SK-N-SH (cell line): Measurements from ENCODE around the gene PROSER2. TPM values are rescaled to one million over a fixed set of nuclear protein-coding genes. Genes with fewer than 3 reads are reported as not detected.

Experiments used
- CTCF ChIA-PET: fragments of 300-600, 350-600 bp; formaldehyde crosslinking; extraction: SDS; loops from one replicate; lab custom pipeline; 2021; lab: Yijun Ruan, JAX
- POLR2A ChIA-PET: fragments of 350-600 bp; sonication (Branson Sonifier 250); formaldehyde crosslinking; extraction: SDS; loops from one replicate; lab custom pipeline; 2020; ENCODE audit warnings: antibody characterized with exemption, inconsistent platforms; lab: Yijun Ruan, JAX
- DNase-seq: peaks from one replicate; pipeline ENCODE4 v3.0.0; 2012
- H2AFZ ChIP-seq: fragments of 200-600 bp; sonication (generic); 2 replicates; pipeline ENCODE4 v1.8.1; 2016; ENCODE audit warnings: antibody characterized with exemption, mild to moderate bottlenecking, low read depth
- H3F3A ChIP-seq: fragments of 200-600 bp; sonication (generic); replicated peaks from 2 replicates; pipeline ENCODE3; 2016; ENCODE audit warnings: antibody characterized with exemption, mild to moderate bottlenecking; ENCODE audit not compliant: insufficient read depth
- H3K27ac ChIP-seq, 2 experiments: fragments of 200-500 bp in 1 of 2; fragments of 200-600 bp in 1 of 2; sonication (Bioruptor generic) in 1 of 2; sonication (generic), shearing (Covaris generic) in 1 of 2; 2 replicates each; pipeline versions ENCODE4 v1.5.1 to v1.6.1; 2014 to 2016; ENCODE audit warnings: low read depth in 2 of 2, inconsistent platforms in 1 of 2, low read length in 1 of 2, mild to moderate bottlenecking in 1 of 2, mixed read lengths in 1 of 2
- H3K27me3 ChIP-seq: fragments of 200-600 bp; sonication (generic), shearing (Covaris generic); 2 replicates; pipeline ENCODE4 v1.6.1; 2016; ENCODE audit warnings: mixed run types; ENCODE audit not compliant: insufficient read depth
- H3K36me3 ChIP-seq, 2 experiments: fragments of 200-500 bp in 1 of 2; fragments of 200-600 bp in 1 of 2; sonication (Bioruptor generic) in 1 of 2; sonication (generic) in 1 of 2; replicated peaks in 1 of 2; 2 replicates each; pipeline versions ENCODE3 to v1.5.1; 2014 to 2016; ENCODE audit warnings: low read length in 1 of 2, mild to moderate bottlenecking in 1 of 2; ENCODE audit not compliant: insufficient read depth in 2 of 2, control insufficient read depth in 1 of 2
- H3K4me1 ChIP-seq, 2 experiments: fragments of 200-500 bp in 1 of 2; fragments of 200-600 bp in 1 of 2; sonication (Bioruptor generic) in 1 of 2; sonication (generic), shearing (Covaris generic) in 1 of 2; 2 replicates each; pipeline versions ENCODE4 v1.5.1 to v1.6.1; 2014 to 2016; ENCODE audit warnings: low read depth in 1 of 2, low read length in 1 of 2, mixed run types in 1 of 2; ENCODE audit not compliant: insufficient read depth in 2 of 2, control insufficient read depth in 1 of 2
- H3K4me2 ChIP-seq: fragments of 200-600 bp; sonication (generic), shearing (Covaris generic); 2 replicates; pipeline ENCODE4 v1.6.1; 2017; ENCODE audit warnings: mixed run types
- H3K4me3 ChIP-seq, 2 experiments: fragments of 200-500 bp in 1 of 2; fragments of 200-600 bp in 1 of 2; sonication (Bioruptor generic) in 1 of 2; sonication (generic), shearing (Covaris generic) in 1 of 2; 2 replicates each; pipeline versions ENCODE4 v1.5.1 to v1.8.1; 2014 to 2016; ENCODE audit warnings: low read depth in 2 of 2, inconsistent platforms in 1 of 2, low read length in 1 of 2, mild to moderate bottlenecking in 1 of 2, mixed read lengths in 1 of 2, moderate library complexity in 1 of 2
- H3K79me2 ChIP-seq: fragments of 200-600 bp; sonication (generic); 2 replicates; pipeline ENCODE4 v1.8.1; 2017; ENCODE audit warnings: mild to moderate bottlenecking; ENCODE audit not compliant: insufficient read depth
- H3K9ac ChIP-seq: fragments of 200-600 bp; sonication (generic); 2 replicates; pipeline ENCODE4 v1.6.1; 2017; ENCODE audit warnings: mixed run types
- H3K9me2 ChIP-seq: fragments of 200-600 bp; sonication (generic); 2 replicates; pipeline ENCODE4 v1.6.1; 2017; ENCODE audit warnings: mixed run types
- H3K9me3 ChIP-seq: fragments of 200-600 bp; sonication (generic); 2 replicates; pipeline ENCODE4 v1.6.1; 2017; ENCODE audit warnings: mixed run types, mild to moderate bottlenecking, moderate library complexity
- H4K20me1 ChIP-seq: fragments of 200-600 bp; sonication (generic); 2 replicates; pipeline ENCODE4 v1.6.1; 2017; ENCODE audit warnings: mild to moderate bottlenecking, mixed run types; ENCODE audit not compliant: insufficient read depth
- CHD2 ChIP-seq: fragments of 150-350 bp; IDR thresholded peaks from 2 replicates; pipeline ENCODE4 v1.6.1; 2018; ENCODE audit warnings: low read length; ENCODE audit not compliant: partially characterized antibody
- CTCF ChIP-seq: fragments of 200-600 bp; sonication (generic); IDR thresholded peaks from 2 replicates; pipeline ENCODE4 v1.6.1; 2017; ENCODE audit warnings: antibody characterized with exemption, mild to moderate bottlenecking, moderate library complexity
- FOSL2 ChIP-seq: IDR thresholded peaks from 2 replicates; pipeline ENCODE4 v1.4.0; 2012; ENCODE audit warnings: low read depth, mild to moderate bottlenecking, moderate library complexity, borderline replicate concordance
- FOXM1 ChIP-seq: IDR thresholded peaks from 2 replicates; pipeline ENCODE4 v1.4.0; 2012; ENCODE audit warnings: low read depth, mild to moderate bottlenecking
- GABPA ChIP-seq: IDR thresholded peaks from 2 replicates; pipeline ENCODE4 v1.4.0; 2012; ENCODE audit warnings: low read depth, mild to moderate bottlenecking
- MAX ChIP-seq: IDR thresholded peaks from 2 replicates; pipeline ENCODE4 v1.4.0; 2012; ENCODE audit warnings: low read depth
- MXI1 ChIP-seq: IDR thresholded peaks from 2 replicates; pipeline ENCODE4 v1.6.1; 2012; ENCODE audit warnings: mild to moderate bottlenecking, low read depth, low read length, improper control_type of control experiment
- NFIC ChIP-seq: IDR thresholded peaks from 2 replicates; pipeline ENCODE4 v1.4.0; 2012; ENCODE audit warnings: borderline replicate concordance
- NRF1 ChIP-seq: IDR thresholded peaks from 2 replicates; pipeline ENCODE4 v1.6.1; 2012; ENCODE audit warnings: low read depth, mild to moderate bottlenecking, low read length
- POLR2AphosphoS5 ChIP-seq: IDR thresholded peaks from 2 replicates; pipeline ENCODE4 v1.6.1; 2012; ENCODE audit warnings: low read depth, low read length
- RCOR1 ChIP-seq: fragments of 150-350 bp; IDR thresholded peaks from 2 replicates; pipeline ENCODE4 v1.6.1; 2017; ENCODE audit warnings: antibody characterized with exemption, low read length
- RXRA ChIP-seq: IDR thresholded peaks from 2 replicates; pipeline ENCODE4 v1.4.0; 2012; ENCODE audit warnings: low read depth, mild to moderate bottlenecking, borderline replicate concordance
- SIN3A ChIP-seq: IDR thresholded peaks from 2 replicates; pipeline ENCODE4 v1.6.1; 2012; ENCODE audit warnings: low read depth, mild to moderate bottlenecking, low read length, moderate library complexity, borderline replicate concordance
- SMC3 ChIP-seq: IDR thresholded peaks from 2 replicates; pipeline ENCODE4 v1.6.1; 2012; ENCODE audit warnings: low read depth, low read length, improper control_type of control experiment
- TAF1 ChIP-seq: IDR thresholded peaks from 2 replicates; pipeline ENCODE4 v1.6.1; 2012; ENCODE audit warnings: low read depth, mild to moderate bottlenecking, low read length, moderate library complexity, borderline replicate concordance
- TCF12 ChIP-seq: IDR thresholded peaks from 2 replicates; pipeline ENCODE4 v1.4.0; 2012
- TEAD4 ChIP-seq: IDR thresholded peaks from 2 replicates; pipeline ENCODE4 v1.4.0; 2012; ENCODE audit warnings: mild to moderate bottlenecking, borderline replicate concordance; ENCODE audit not compliant: insufficient read depth
- USF1 ChIP-seq: IDR thresholded peaks from 2 replicates; pipeline ENCODE4 v1.4.0; 2012; ENCODE audit warnings: low read depth, borderline replicate concordance
- YY1 ChIP-seq: IDR thresholded peaks from 2 replicates; pipeline ENCODE4 v1.4.0; 2012; ENCODE audit warnings: low read depth, mild to moderate bottlenecking
- WGBS: methylation state at CpG from one replicate; pipeline ENCODE4 v1.1.6; 2017; ENCODE audit warnings: low lambda C conversion rate; 5-methylcytosine and 5-hydroxymethylcytosine counted together
- polyA plus RNA-seq, 3 experiments: library from polyadenylated mRNA; depleted of rRNA; stranded (reverse); fragments of >200 nt; gene quantifications; 2 replicates each; pipeline ENCODE4 v1.2.3, GENCODE V29; 2012

Gene PROSER2
- polyA plus RNA-seq, 1 of the 3 experiments (the other 2 are of a cell fraction) = 0.95 TPM

GRCh38 chr10:11822026-11822756 is 965 bp upstream of the PROSER2 start:
- whole genome bisulfite sequencing = 63% methylated on average over 5 of the region's 5 CpGs
- no peak for DNase-seq
- H3K27me3 ChIP-seq = peaks cover 20% of the 10 kb centered on the region; the same call in 1 of the 2 replicates
- H3F3A ChIP-seq = peaks cover 10% of the 10 kb centered on the region
- no peak overlapping the region for H3K9ac ChIP-seq
- no peaks in the 10 kb centered on the region for H3K36me3 ChIP-seq
- H3K4me3 ChIP-seq = no peak overlapping the region
- no peaks in the 10 kb centered on the region for H3K9me3 ChIP-seq
- no peak overlapping the region for H3K4me2 ChIP-seq
- TF ChIP-seq GABPA = no peak
- TF ChIP-seq SIN3A = no peak
- TF ChIP-seq TAF1 = no peak
- no peak for TF ChIP-seq RCOR1
- TF ChIP-seq MAX = no peak
- no peak for TF ChIP-seq YY1
- TF ChIP-seq CHD2 = no peak
- TF ChIP-seq USF1 = no peak
- no peak for TF ChIP-seq POLR2AphosphoS5
- no peak for TF ChIP-seq FOXM1
- no peak for TF ChIP-seq TEAD4
- no peak for TF ChIP-seq NRF1
- TF ChIP-seq MXI1 = no peak
- POLR2A ChIA-PET = no interaction called here
- no peak overlapping the region for H3K27ac ChIP-seq
- H3K79me2 ChIP-seq = no peaks in the 10 kb centered on the region
- H4K20me1 ChIP-seq = no peaks in the 10 kb centered on the region
- H2AFZ ChIP-seq = no peak overlapping the region
- H3K9me2 ChIP-seq = no peaks in the 10 kb centered on the region
- peaks cover 0 to 8% of the 10 kb centered on the region in 2 experiments; a peak in 3 of 4 replicates for H3K4me1 ChIP-seq
- CTCF ChIA-PET = interaction anchor here (0.6 to 1.9 kb wide), 4 partner anchors 39 to 349 kb away, joined by 3 to 7 read pairs (median 3); no protein-coding TSS in a partner anchor

- TF ChIP-seq FOXM1 = no peak
- TF ChIP-seq RCOR1 = no peak
- no peak for TF ChIP-seq RXRA
- TF ChIP-seq TEAD4 = no peak
- TF ChIP-seq CTCF = no peak
- TF ChIP-seq TAF1 = no peak
- TF ChIP-seq TCF12 = no peak
- no peak for TF ChIP-seq SMC3
- TF ChIP-seq NFIC = no peak
- no peak for TF ChIP-seq FOSL2
- no peaks in the 10 kb centered on the region for H3K9me3 ChIP-seq
- H3K4me1 ChIP-seq = peaks cover 0 to 8% of the 10 kb centered on the region in 2 experiments; a peak in 3 of 4 replicates
- no peak overlapping the region for H3K27ac ChIP-seq
- H2AFZ ChIP-seq = peak overlapping the region; percentile 85
- H3K9ac ChIP-seq = no peak overlapping the region; the same call in 1 of the 2 replicates
- H3K36me3 ChIP-seq = no peaks in the 10 kb centered on the region
- CTCF ChIA-PET = interaction anchor here (0.6 to 1.9 kb wide), 3 partner anchors 40 to 350 kb away, joined by 3 to 7 read pairs (median 3); no protein-coding TSS in a partner anchor
- H4K20me1 ChIP-seq = no peaks in the 10 kb centered on the region
- no peaks in the 10 kb centered on the region for H3K79me2 ChIP-seq
- no peaks in the 10 kb centered on the region for H3K9me2 ChIP-seq
- H3F3A ChIP-seq = peaks cover 10% of the 10 kb centered on the region
- H3K4me2 ChIP-seq = peak overlapping the region; percentile 76
- H3K27me3 ChIP-seq = peaks cover 20% of the 10 kb centered on the region; the same call in 1 of the 2 replicates
- H3K4me3 ChIP-seq = peak overlapping the region; percentile 64 to 66
- POLR2A ChIA-PET = no interaction called here
- no peak for DNase-seq
- WGBS = 55% methylated on average over 7 of the region's 8 CpGs
Measured at GRCh38 chr10:11822809-11823121, 391 bp upstream of the PROSER2 start.
